Astrocyte (in vitro differentiated cells and primary cell): Measurements from ENCODE around the gene GON4L. TPM values are rescaled to one million over a fixed set of nuclear protein-coding genes. Genes with fewer than 3 reads are reported as not detected.
A peak's percentile ranks its signal among the peaks of the same experiment; 100 is the strongest.

Source experiments
- DNase-seq: peaks from one replicate; pipeline ENCODE4 v3.0.0-alpha.2; 2010; ENCODE audit warnings: low read depth
- FAIRE-seq: peaks from 2 replicates; lab custom pipeline; 2011; peaks lifted over from hg19 to GRCh38; lab: Jason Lieb, UNC
- H2AFZ ChIP-seq: 2 replicates; pipeline ENCODE4 v1.6.0; 2012; ENCODE audit warnings: low read depth, low read length, inconsistent platforms
- H3K27ac ChIP-seq: 2 replicates; pipeline ENCODE4 v1.5.1; 2011; ENCODE audit warnings: low read depth, low read length, inconsistent platforms
- H3K27me3 ChIP-seq: 2 replicates; pipeline ENCODE4 v1.6.0; 2011; ENCODE audit warnings: low read length, inconsistent platforms; ENCODE audit not compliant: insufficient read depth
- H3K36me3 ChIP-seq: 2 replicates; pipeline ENCODE4 v1.5.1; 2011; ENCODE audit warnings: low read length, inconsistent platforms; ENCODE audit not compliant: insufficient read depth
- H3K4me1 ChIP-seq: 2 replicates; pipeline ENCODE4 v1.5.1; 2011; ENCODE audit warnings: low read length, inconsistent platforms; ENCODE audit not compliant: insufficient read depth
- H3K4me2 ChIP-seq: 2 replicates; pipeline ENCODE4 v1.6.0; 2012; ENCODE audit warnings: low read length, inconsistent platforms
- H3K4me3 ChIP-seq: 2 replicates; pipeline ENCODE4 v1.5.1; 2011; ENCODE audit warnings: low read depth, mild to moderate bottlenecking, low read length, inconsistent platforms; ENCODE audit not compliant: insufficient read depth
- H3K79me2 ChIP-seq: 2 replicates; pipeline ENCODE4 v1.6.0; 2012; ENCODE audit warnings: mild to moderate bottlenecking, low read length, inconsistent platforms; ENCODE audit not compliant: insufficient read depth
- H3K9ac ChIP-seq: 2 replicates; pipeline ENCODE4 v1.6.0; 2012; ENCODE audit warnings: mild to moderate bottlenecking, low read length, inconsistent platforms
- H3K9me3 ChIP-seq: 2 replicates; pipeline ENCODE4 v1.5.1; 2012; ENCODE audit warnings: low read depth, mild to moderate bottlenecking, low read length, inconsistent platforms; ENCODE audit not compliant: insufficient read depth
- H4K20me1 ChIP-seq: 2 replicates; pipeline ENCODE4 v1.6.0; 2012; ENCODE audit warnings: low read length, inconsistent platforms; ENCODE audit not compliant: insufficient read depth
- H3K27ac Mint-ChIP-seq: one replicate; pipeline ENCODE4 v1.8.0; 2021; ENCODE audit warnings: mild to moderate bottlenecking, mixed read lengths; ENCODE audit not compliant: unreplicated experiment
- H3K27me3 Mint-ChIP-seq: one replicate; pipeline ENCODE4 v1.8.0; 2021; ENCODE audit warnings: low read depth, mixed read lengths; ENCODE audit not compliant: unreplicated experiment
- H3K36me3 Mint-ChIP-seq: one replicate; pipeline ENCODE4 v1.8.0; 2021; ENCODE audit warnings: low read depth, mixed read lengths; ENCODE audit not compliant: unreplicated experiment
- H3K4me1 Mint-ChIP-seq: one replicate; pipeline ENCODE4 v1.8.0; 2021; ENCODE audit warnings: low read depth, mixed read lengths; ENCODE audit not compliant: unreplicated experiment
- H3K4me3 Mint-ChIP-seq: one replicate; pipeline ENCODE4 v1.8.0; 2021; ENCODE audit warnings: mild to moderate bottlenecking, moderate library complexity, mixed read lengths; ENCODE audit not compliant: unreplicated experiment
- H3K9me3 Mint-ChIP-seq: one replicate; pipeline ENCODE4 v1.8.0; 2021; ENCODE audit warnings: mild to moderate bottlenecking, mixed read lengths; ENCODE audit not compliant: unreplicated experiment
- CTCF ChIP-seq: IDR thresholded peaks from 2 replicates; pipeline ENCODE4 v1.5.1; 2011; ENCODE audit warnings: low read depth, mild to moderate bottlenecking, inconsistent platforms, low read length, moderate library complexity; ENCODE audit not compliant: insufficient read depth
- EZH2 ChIP-seq: IDR thresholded peaks from 2 replicates; pipeline ENCODE4 v1.6.1; 2012; ENCODE audit warnings: mild to moderate bottlenecking, low read length, inconsistent platforms; ENCODE audit not compliant: insufficient read depth
- total RNA-seq: library from RNA; stranded (reverse); gene quantifications from 2 replicates; pipeline ENCODE4 v1.2.1, GENCODE V29; 2021

The GON4L gene
- total RNA-seq, 1 donor from 2014 or later: 52.8 TPM

DNA sequence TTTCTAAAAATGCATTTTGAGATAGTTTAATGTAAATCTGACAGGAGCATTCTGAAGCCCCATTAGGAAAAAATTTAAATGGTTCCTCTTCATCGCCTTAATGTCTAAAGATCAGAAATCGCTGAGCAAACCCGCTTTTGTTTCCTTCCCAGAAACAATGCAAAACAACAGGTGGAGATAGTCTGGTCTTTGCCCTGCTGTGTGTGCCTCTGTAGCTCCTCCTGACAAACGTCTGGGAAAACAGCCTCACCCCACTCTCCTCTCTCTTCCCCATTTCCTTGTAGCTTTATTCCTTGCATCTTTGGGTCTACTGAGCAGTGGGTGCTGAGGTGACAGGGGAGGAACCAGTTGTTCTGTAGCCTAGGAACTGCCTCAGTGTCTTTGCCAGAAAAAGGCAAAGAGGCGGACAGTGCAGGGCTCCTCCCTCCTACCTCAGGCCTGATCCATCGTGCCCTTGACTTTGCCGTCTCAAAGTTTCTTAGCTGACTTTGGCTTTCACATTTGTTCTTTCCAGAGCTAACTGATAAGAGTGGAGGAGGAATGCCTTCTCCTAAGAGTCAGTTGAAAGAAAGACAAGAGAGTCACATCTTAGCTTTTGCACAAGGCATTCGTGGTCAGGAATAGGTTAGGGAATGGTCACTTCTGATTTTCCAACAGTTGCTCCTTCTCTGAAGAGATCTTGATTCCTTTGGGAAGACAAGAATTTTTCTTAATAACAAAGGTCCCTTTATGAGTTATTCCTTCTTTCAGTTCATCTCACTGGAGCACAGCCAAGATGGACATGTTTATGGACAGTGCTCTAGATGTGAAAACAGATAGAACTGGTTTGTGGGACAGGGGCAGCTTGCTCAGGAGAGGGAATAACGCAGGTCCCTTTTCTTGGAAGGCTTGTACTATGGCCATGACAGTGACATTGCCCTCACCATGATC, 27.3 kb upstream of the GON4L start:
- peaks cover 11% of the 10 kb centered on the region for H3K4me1 Mint-ChIP-seq
- Histone ChIP-seq H3K9me3 (no peaks in the 10 kb centered on the region), H4K20me1 (no peaks in the 10 kb centered on the region), H3K4me3 (no peak overlapping the region), H3K9ac (no peak overlapping the region), H3K36me3 (no peaks in the 10 kb centered on the region), H2AFZ (no peak overlapping the region), H3K27me3 (no peaks in the 10 kb centered on the region), H3K4me1 (peaks cover 4% of the 10 kb centered on the region), H3K27ac (no peak overlapping the region), H3K79me2 (no peaks in the 10 kb centered on the region), H3K4me2 (peak overlapping the region; percentile 22)
- peak overlapping the region; percentile 4 for H3K27ac Mint-ChIP-seq
- H3K4me3 Mint-ChIP-seq: no peak overlapping the region
- TF ChIP-seq CTCF (no peak), EZH2 (no peak)
- H3K9me3 Mint-ChIP-seq: no peaks in the 10 kb centered on the region
- H3K27me3 Mint-ChIP-seq: no peaks in the 10 kb centered on the region
- DNase-seq: peak; percentile 18
- peaks cover 5% of the 10 kb centered on the region for H3K36me3 Mint-ChIP-seq
- FAIRE-seq: no peak

- H3K4me1 ChIP-seq: peaks cover 4% of the 10 kb centered on the region
- H3K27ac ChIP-seq: no peak overlapping the region
- no peaks in the 10 kb centered on the region for H3K27me3 Mint-ChIP-seq
- H3K9ac ChIP-seq: no peak overlapping the region
- H3K27ac Mint-ChIP-seq: no peak overlapping the region
- H3K4me3 ChIP-seq: no peak overlapping the region
- no peak overlapping the region for H3K4me2 ChIP-seq
- no peaks in the 10 kb centered on the region for H3K36me3 ChIP-seq
- H3K4me1 Mint-ChIP-seq: peaks cover 11% of the 10 kb centered on the region
- no peaks in the 10 kb centered on the region for H3K9me3 ChIP-seq
- peaks cover 7% of the 10 kb centered on the region for H3K36me3 Mint-ChIP-seq
- no peaks in the 10 kb centered on the region for H3K79me2 ChIP-seq
- H3K27me3 ChIP-seq: no peaks in the 10 kb centered on the region
- TF ChIP-seq EZH2 (no peak), CTCF (no peak)
- no peak overlapping the region for H2AFZ ChIP-seq
- no peak overlapping the region for H3K4me3 Mint-ChIP-seq
- H3K9me3 Mint-ChIP-seq: no peaks in the 10 kb centered on the region
- DNase-seq (no peak), FAIRE-seq (no peak)
- no peaks in the 10 kb centered on the region for H4K20me1 ChIP-seq
These were observed 25.8 kb upstream of the GON4L start for GRCh38 chr1:155882766-155883165.

DNA sequence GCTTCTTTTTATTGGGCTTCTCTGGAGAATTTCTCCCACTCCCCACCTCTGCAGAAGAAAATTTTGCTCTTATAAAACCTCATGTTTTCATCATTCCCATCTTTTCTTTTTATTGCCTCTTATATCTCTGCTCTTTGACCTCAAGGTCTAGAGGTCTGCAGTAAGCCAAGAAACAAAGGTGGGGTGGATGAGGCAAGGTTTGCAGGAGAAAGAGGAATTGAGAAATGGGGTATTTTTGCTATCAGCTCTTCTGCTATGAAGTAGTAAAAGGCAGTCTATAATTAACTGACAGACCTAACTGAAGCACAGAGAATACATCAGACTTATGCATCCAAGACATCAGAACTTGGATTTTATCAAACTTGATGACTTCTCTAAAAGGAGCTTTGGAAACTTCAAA, 25.2 kb upstream of the GON4L start:
- TF ChIP-seq CTCF: no peak
- no peak for TF ChIP-seq EZH2
- DNase-seq (no peak), FAIRE-seq (no peak)
- Mint-ChIP-seq H3K9me3 (no peaks in the 10 kb centered on the region), H3K27ac (no peak overlapping the region), H3K36me3 (peaks cover 7% of the 10 kb centered on the region), H3K4me1 (peaks cover 11% of the 10 kb centered on the region), H3K27me3 (no peaks in the 10 kb centered on the region), H3K4me3 (no peak overlapping the region)
- no peaks in the 10 kb centered on the region for H3K27me3 ChIP-seq
- no peaks in the 10 kb centered on the region for H3K79me2 ChIP-seq
- no peak overlapping the region for H3K9ac ChIP-seq
- H3K4me1 ChIP-seq: peaks cover 4% of the 10 kb centered on the region
- H2AFZ ChIP-seq: no peak overlapping the region
- H4K20me1 ChIP-seq: no peaks in the 10 kb centered on the region
- no peak overlapping the region for H3K4me3 ChIP-seq
- no peaks in the 10 kb centered on the region for H3K36me3 ChIP-seq
- H3K9me3 ChIP-seq: no peaks in the 10 kb centered on the region
- no peak overlapping the region for H3K27ac ChIP-seq
- H3K4me2 ChIP-seq: no peak overlapping the region
